Body of pancreas (tissue), 4 donors: ENCODE data around the gene LY6G6D. TPM values are rescaled to one million over a fixed set of nuclear protein-coding genes. Genes with fewer than 3 reads are reported as not detected.

ENCODE experiments used
- ATAC-seq: fragments of 150-250 bp; one replicate; pipeline ENCODE4 v1.9.1; 2016
- DNase-seq, 4 donors: peaks; one replicate each; pipeline ENCODE4 v3.0.0-alpha.2; 2019
- H3K27ac ChIP-seq, 4 donors: fragments of 200-600 bp; sonication (generic); 1 replicate in 3 of 4; 2 replicates in 1 of 4; pipeline versions ENCODE4 v1.5.1 to v1.6.1; 2016 to 2019; ENCODE audit warnings: mild to moderate bottlenecking in 1 of 4, mixed read lengths in 1 of 4, moderate library complexity in 1 of 4
- H3K27me3 ChIP-seq, 2 donors: fragments of 200-600 bp; sonication (generic); one replicate each; pipeline ENCODE4 v1.6.0; 2016; ENCODE audit warnings: mild to moderate bottlenecking in 1 of 2
- H3K36me3 ChIP-seq, 2 donors: fragments of 200-600 bp; sonication (generic); replicated peaks in 1 of 2; 2 replicates each; pipeline ENCODE4 v1.5.1; 2016; ENCODE audit warnings: low read depth in 2 of 2; ENCODE audit not compliant: insufficient read depth in 1 of 2
- H3K4me1 ChIP-seq: fragments of 200-600 bp; sonication (generic); one replicate; pipeline ENCODE4 v1.6.0; 2016
- H3K4me3 ChIP-seq, 2 donors: fragments of 200-600 bp; sonication (generic); 1 replicate in 1 of 2; 2 replicates in 1 of 2; pipeline ENCODE4 v1.5.1; 2016 to 2019
- H3K9me3 ChIP-seq, 3 donors: fragments of 200-600 bp; sonication (generic); 1 replicate in 2 of 3; 2 replicates in 1 of 3; pipeline ENCODE4 v1.5.1; 2016
- POLR2A ChIP-seq, 3 donors: fragments of 450-650 bp; IDR thresholded peaks; one replicate each; pipeline ENCODE4 v1.6.1; 2016; ENCODE audit warnings: antibody characterized with exemption in 3 of 3, mild to moderate bottlenecking in 2 of 3
- WGBS, 2 donors: methylation state at CpG; one replicate each; pipeline ENCODE4 v1.1.5; 2017; 5-methylcytosine and 5-hydroxymethylcytosine counted together
- intact Hi-C: fragments of 100-400 bp; cut with DNase I; formaldehyde crosslinking; loops from one replicate; pipeline ENCODE4 v1.15.1; 2023
- total RNA-seq, 2 donors: library from RNA; depleted of rRNA; stranded (reverse); fragments of >200 nt; gene quantifications; one replicate each; pipeline ENCODE4 v1.1.0, GENCODE V29; 2016
- TF ChIP-seq, protein P1 (sequence below), 7 experiments: fragments of 450-650 bp in 4 of 7; fragments of 200-600 bp in 3 of 7; sonication (generic) in 3 of 7; IDR thresholded peaks; one replicate each; pipeline ENCODE4 v1.5.1; 2016 to 2019; ENCODE audit warnings: antibody characterized with exemption in 7 of 7

Gene LY6G6D
- total RNA-seq, 2 donors from 2014 or later, result not detected

DNA sequence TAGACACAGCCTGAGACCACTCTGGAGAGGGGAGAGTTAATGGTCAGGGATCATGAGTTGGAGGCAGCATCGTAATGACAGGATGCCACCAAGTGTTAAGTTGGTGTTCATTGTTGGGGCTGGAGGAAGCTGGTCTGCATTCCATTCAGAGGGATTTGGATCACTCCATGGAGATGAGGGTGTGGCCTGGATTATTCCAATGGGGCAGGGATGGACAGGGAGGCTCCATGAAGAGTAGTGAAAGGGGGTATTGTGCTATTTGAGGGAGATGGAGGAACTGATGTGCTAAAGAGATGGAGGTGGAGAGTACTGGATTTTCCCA is 48.4 kb downstream of the LY6G6D start:
- WGBS, 2 donors, result 13 to 14% methylated on average over 1 of the region's 1 CpG

DNA sequence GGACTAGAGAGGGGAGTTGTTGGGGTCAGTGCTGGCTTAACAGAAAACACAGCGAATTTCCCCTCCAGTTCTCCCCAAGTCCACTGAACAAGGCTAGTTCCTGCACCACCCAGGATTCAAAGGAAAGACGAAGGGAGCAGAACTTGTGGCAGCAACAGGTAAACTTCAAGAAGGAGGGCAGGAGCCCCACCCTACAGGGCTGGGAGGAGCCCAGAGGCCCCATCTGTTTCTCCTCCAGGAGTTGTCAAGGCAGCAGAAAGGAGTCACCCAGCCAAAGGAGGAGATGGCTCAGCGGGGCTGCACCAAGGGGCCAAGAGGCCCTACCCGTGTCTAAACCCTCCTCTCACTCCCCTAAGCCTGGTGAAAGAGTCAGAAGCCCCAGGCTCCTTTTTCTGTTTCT is 49.0 kb downstream of the LY6G6D start:
- H3K4me3 ChIP-seq, result no peak overlapping the region
- H3K4me1 ChIP-seq, result peaks cover 4% of the 10 kb centered on the region
- intact Hi-C loops, result no loop called here
- H3K27ac ChIP-seq, result no peak overlapping the region
- no peaks in the 10 kb centered on the region for H3K36me3 ChIP-seq
- DNase-seq (no peak), ATAC-seq (no peak)
- H3K9me3 ChIP-seq, result no peaks in the 10 kb centered on the region
- WGBS, 2 donors, result 83 to 90% methylated on average over 4 of the region's 4 CpGs
- TF ChIP-seq, protein P1, sequence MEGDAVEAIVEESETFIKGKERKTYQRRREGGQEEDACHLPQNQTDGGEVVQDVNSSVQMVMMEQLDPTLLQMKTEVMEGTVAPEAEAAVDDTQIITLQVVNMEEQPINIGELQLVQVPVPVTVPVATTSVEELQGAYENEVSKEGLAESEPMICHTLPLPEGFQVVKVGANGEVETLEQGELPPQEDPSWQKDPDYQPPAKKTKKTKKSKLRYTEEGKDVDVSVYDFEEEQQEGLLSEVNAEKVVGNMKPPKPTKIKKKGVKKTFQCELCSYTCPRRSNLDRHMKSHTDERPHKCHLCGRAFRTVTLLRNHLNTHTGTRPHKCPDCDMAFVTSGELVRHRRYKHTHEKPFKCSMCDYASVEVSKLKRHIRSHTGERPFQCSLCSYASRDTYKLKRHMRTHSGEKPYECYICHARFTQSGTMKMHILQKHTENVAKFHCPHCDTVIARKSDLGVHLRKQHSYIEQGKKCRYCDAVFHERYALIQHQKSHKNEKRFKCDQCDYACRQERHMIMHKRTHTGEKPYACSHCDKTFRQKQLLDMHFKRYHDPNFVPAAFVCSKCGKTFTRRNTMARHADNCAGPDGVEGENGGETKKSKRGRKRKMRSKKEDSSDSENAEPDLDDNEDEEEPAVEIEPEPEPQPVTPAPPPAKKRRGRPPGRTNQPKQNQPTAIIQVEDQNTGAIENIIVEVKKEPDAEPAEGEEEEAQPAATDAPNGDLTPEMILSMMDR (IDR thresholded peaks at IDR 0.05), result no peak
- TF ChIP-seq POLR2A (IDR thresholded peaks at IDR 0.05), result no peak
- H3K27me3 ChIP-seq, result no peaks in the 10 kb centered on the region

More for the DNA sequence above, 48.4 kb downstream of the LY6G6D start:
- Histone ChIP-seq H3K4me1 (peaks cover 4% of the 10 kb centered on the region), H3K9me3 (no peaks in the 10 kb centered on the region), H3K27me3 (no peaks in the 10 kb centered on the region), H3K4me3 (no peak overlapping the region), H3K36me3 (no peaks in the 10 kb centered on the region), H3K27ac (no peak overlapping the region)
- intact Hi-C loops, result no loop called here
- no peak for TF ChIP-seq POLR2A (IDR thresholded peaks at IDR 0.05)
- TF ChIP-seq, protein P1 (IDR thresholded peaks at IDR 0.05), result no peak
- DNase-seq, result no peak
- ATAC-seq, result no peak

DNA sequence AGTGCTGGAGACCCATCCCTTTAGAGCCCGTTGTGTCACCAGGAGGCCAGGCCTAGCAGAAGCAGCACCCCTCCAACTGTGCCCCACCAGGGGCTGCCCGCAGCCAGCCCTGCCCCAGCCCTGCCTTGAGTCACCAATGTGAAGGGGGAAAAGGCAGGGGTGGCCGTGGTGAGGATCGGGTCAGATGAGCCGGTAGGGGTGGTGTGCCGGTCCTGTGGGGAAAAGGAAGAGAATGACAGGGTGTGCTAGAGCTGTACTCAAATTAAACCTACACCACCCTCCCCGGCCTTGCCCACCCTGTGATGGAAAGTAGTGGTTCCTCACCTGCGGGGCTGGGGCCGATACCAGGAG is 50.4 kb downstream of the LY6G6D start:
- Histone ChIP-seq H3K4me3 (no peak overlapping the region), H3K9me3 (no peaks in the 10 kb centered on the region), H3K27ac (no peak overlapping the region), H3K4me1 (peaks cover 4% of the 10 kb centered on the region), H3K27me3 (no peaks in the 10 kb centered on the region), H3K36me3 (no peaks in the 10 kb centered on the region)
- no peak for DNase-seq
- 84 to 88% methylated on average over 7 to 9 of the region's 9 CpGs for WGBS, 2 donors
- intact Hi-C loops, result no loop called here
- ATAC-seq, result no peak
- TF ChIP-seq POLR2A (IDR thresholded peaks at IDR 0.05), result no peak
- TF ChIP-seq, protein P1 (IDR thresholded peaks at IDR 0.05), result no peak

DNA sequence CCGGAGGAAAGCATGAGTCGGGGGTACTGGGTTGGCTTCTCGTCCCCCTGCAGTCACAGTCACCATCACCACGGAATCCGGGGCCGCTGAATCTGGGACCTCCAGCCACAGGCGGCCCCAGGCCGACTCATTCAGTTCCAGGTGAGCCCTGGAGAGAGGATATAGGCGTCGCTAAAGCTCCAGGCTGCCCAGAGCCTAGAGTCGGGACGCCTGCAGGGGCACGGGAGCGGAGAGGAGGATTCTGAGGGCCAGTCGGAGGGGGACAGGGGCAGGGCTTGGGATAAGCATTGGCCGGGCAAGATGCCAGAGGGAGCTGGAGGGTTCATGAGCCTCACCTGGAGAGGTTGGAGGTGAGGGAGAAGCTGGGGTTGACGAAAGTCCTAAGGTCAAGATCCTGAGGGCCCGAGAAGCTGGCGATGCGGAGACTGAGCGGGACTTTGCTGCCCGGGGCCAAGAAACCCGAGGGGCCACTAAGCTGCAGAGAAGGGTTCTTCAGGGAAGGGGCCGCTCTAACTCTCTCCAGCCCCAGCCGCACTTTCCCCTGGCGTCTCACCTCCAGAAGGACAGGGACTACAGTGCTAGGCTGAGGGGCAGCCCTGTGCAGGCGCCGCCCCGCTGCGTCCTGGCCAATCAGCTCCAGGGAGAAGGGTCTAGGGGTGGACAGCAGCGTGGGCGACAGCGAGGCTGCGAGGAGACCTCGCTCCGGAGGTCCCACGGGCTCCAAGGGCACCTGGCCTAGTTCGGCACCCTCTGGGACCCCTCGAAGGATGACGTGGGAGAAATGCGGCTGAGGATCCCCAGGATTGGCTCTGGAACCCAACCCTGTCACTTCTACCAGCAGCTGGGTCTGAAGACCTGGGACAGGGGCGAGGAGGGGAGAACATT is 51.0 kb downstream of the LY6G6D start:
- Histone ChIP-seq H3K4me3 (no peak overlapping the region), H3K4me1 (peaks cover 4% of the 10 kb centered on the region), H3K9me3 (no peaks in the 10 kb centered on the region), H3K36me3 (no peaks in the 10 kb centered on the region), H3K27me3 (no peaks in the 10 kb centered on the region), H3K27ac (no peak overlapping the region)
- 45 to 54% methylated on average over 19 to 42 of the region's 42 CpGs for WGBS, 2 donors
- no peak for TF ChIP-seq POLR2A (IDR thresholded peaks at IDR 0.05)
- TF ChIP-seq, protein P1 (IDR thresholded peaks at IDR 0.05), result no peak
- ATAC-seq (no peak), DNase-seq (no peak)
- intact Hi-C loops, result no loop called here

DNA sequence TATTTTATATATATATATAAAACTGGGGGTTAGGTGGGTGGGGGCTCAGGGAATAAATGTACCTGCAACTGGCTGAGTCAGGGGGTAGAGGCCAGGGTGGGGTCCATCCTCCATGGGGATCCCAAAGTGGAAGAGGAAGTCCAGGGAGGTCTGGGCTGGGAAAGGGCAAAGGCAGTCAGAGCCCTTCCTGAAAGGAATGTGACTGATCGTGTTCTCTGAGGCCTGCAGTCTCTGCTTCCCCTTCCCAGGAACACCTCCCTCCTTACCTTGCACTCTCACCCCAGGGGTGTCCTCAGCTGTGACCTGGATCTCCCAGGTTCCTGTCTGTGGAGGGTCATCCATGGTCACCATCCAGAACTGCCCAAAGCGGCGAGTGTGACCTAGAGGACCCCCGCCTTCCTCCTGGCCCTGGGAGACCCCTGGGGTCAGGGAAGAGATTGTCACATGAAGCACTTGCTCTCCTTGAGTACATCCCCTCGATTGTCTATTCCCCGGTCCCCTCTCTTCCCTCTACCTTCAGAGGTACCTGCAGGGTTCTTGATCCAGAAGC is 52.0 kb downstream of the LY6G6D start:
- Histone ChIP-seq H3K4me3 (no peak overlapping the region), H3K36me3 (no peaks in the 10 kb centered on the region), H3K9me3 (no peaks in the 10 kb centered on the region), H3K27ac (no peak overlapping the region), H3K4me1 (peaks cover 4% of the 10 kb centered on the region), H3K27me3 (no peaks in the 10 kb centered on the region)
- no peak for ATAC-seq
- no peak for DNase-seq
- intact Hi-C loops, result no loop called here
- 70 to 83% methylated on average over 2 to 6 of the region's 6 CpGs for WGBS, 2 donors
- TF ChIP-seq POLR2A (IDR thresholded peaks at IDR 0.05), result no peak
- TF ChIP-seq, protein P1 (IDR thresholded peaks at IDR 0.05), result no peak
